WTC11 (cell line): ENCODE data around the gene NAGLU. TPM values are rescaled to one million over a fixed set of nuclear protein-coding genes. Genes with fewer than 3 reads are reported as not detected.

Source experiments
- ATAC-seq: fragments of 200-7000 bp; cut with Tn5 transposase; 2 replicates; pipeline ENCODE4 v1.10.0; 2021; ENCODE audit warnings: mild to moderate bottlenecking, moderate library complexity
- CTCF ChIA-PET: fragments of 300-600 bp; sonication (Branson Sonifier 250); formaldehyde crosslinking; loops from one replicate; lab custom pipeline; 2021; ENCODE audit warnings: antibody characterized with exemption; lab: Charles Lee
- POLR2A ChIA-PET: fragments of 350-600 bp; sonication (Branson Sonifier 250); formaldehyde crosslinking; loops from one replicate; lab custom pipeline; 2021; ENCODE audit warnings: antibody characterized with exemption; lab: Charles Lee
- DNase-seq: peaks from one replicate; pipeline ENCODE4 v3.0.0; 2021; ENCODE audit warnings: low spot score
- H3K27ac Mint-ChIP-seq: 2 replicates; pipeline ENCODE4 v1.8.0; 2021; ENCODE audit warnings: mixed read lengths
- H3K27me3 Mint-ChIP-seq: 2 replicates; pipeline ENCODE4 v1.8.0; 2021; ENCODE audit warnings: low read depth, mild to moderate bottlenecking, moderate library complexity, mixed read lengths
- H3K36me3 Mint-ChIP-seq: 2 replicates; pipeline ENCODE4 v1.8.0; 2021; ENCODE audit warnings: mixed read lengths
- H3K4me1 Mint-ChIP-seq: 2 replicates; pipeline ENCODE4 v1.8.0; 2022; ENCODE audit warnings: mixed read lengths
- H3K4me3 Mint-ChIP-seq: 2 replicates; pipeline ENCODE4 v1.8.0; 2021; ENCODE audit warnings: mild to moderate bottlenecking, moderate library complexity, mixed read lengths
- H3K9me3 Mint-ChIP-seq: 2 replicates; pipeline ENCODE4 v1.8.0; 2021; ENCODE audit warnings: mixed read lengths
- ELF4 ChIP-seq: sonication (generic); formaldehyde crosslinking; IDR thresholded peaks from 2 replicates; pipeline ENCODE4 v1.8.1; 2022; ENCODE audit warnings: low read depth, mild to moderate bottlenecking, moderate library complexity, missing genetic modification reagents
- GABPB1 ChIP-seq: sonication (generic); formaldehyde crosslinking; IDR thresholded peaks from 2 replicates; pipeline ENCODE4 v1.8.1; 2023; ENCODE audit warnings: mild to moderate bottlenecking, missing genetic modification reagents
- GRHL2 ChIP-seq: fragments of 250-450 bp; sonication (Bioruptor Pico); IDR thresholded peaks from 2 replicates; pipeline ENCODE4 v1.8.0; 2022; ENCODE audit warnings: mild to moderate bottlenecking, moderate library complexity; ENCODE audit not compliant: insufficient replicate concordance, severe bottlenecking
- GTF2I ChIP-seq: fragments of 250-450 bp; sonication (Bioruptor Pico); conservative IDR thresholded peaks from 2 replicates; pipeline ENCODE4 v1.4.0; 2021; ENCODE audit warnings: mild to moderate bottlenecking
- MYBL2 ChIP-seq: sonication (generic); formaldehyde crosslinking; IDR thresholded peaks from 2 replicates; pipeline ENCODE4 v1.8.1; 2023; ENCODE audit warnings: mild to moderate bottlenecking, moderate library complexity, missing genetic modification reagents
- NR3C1 ChIP-seq: sonication (generic); formaldehyde crosslinking; conservative IDR thresholded peaks from 2 replicates; pipeline ENCODE4 v1.8.1; 2023; ENCODE audit warnings: low read depth, mild to moderate bottlenecking, missing genetic modification reagents
- RELA ChIP-seq: sonication (generic); formaldehyde crosslinking; IDR thresholded peaks from 2 replicates; pipeline ENCODE4 v1.8.1; 2022; ENCODE audit warnings: missing genetic modification reagents, mild to moderate bottlenecking, borderline replicate concordance
- SMAD3 ChIP-seq: sonication (generic); formaldehyde crosslinking; IDR thresholded peaks from 2 replicates; pipeline ENCODE4 v1.8.0; 2022; ENCODE audit warnings: missing genetic modification reagents, mild to moderate bottlenecking, borderline replicate concordance
- SMAD4 ChIP-seq: sonication (generic); formaldehyde crosslinking; IDR thresholded peaks from 2 replicates; pipeline ENCODE4 v1.8.0; 2022; ENCODE audit warnings: mild to moderate bottlenecking, missing genetic modification reagents
- TEAD4 ChIP-seq: sonication (generic); formaldehyde crosslinking; IDR thresholded peaks from 2 replicates; pipeline ENCODE4 v1.8.0; 2022; ENCODE audit warnings: mild to moderate bottlenecking, missing genetic modification reagents
- ZNF423 ChIP-seq: fragments of 250-450 bp; sonication (Bioruptor Pico); IDR thresholded peaks from 2 replicates; pipeline ENCODE4 v2.1.2; 2022; ENCODE audit warnings: mild to moderate bottlenecking, moderate library complexity
- total RNA-seq: library from RNA; stranded (reverse); gene quantifications from 3 replicates; pipeline ENCODE4 v1.2.3, GENCODE V29; 2021
- TF ChIP-seq, protein P1 (sequence below): sonication (generic); formaldehyde crosslinking; IDR thresholded peaks from 2 replicates; pipeline ENCODE4 v1.8.0; 2022; ENCODE audit warnings: mild to moderate bottlenecking, missing genetic modification reagents
- TF ChIP-seq, protein P2 (sequence below): fragments of 250-450 bp; sonication (Bioruptor Pico); IDR thresholded peaks from 2 replicates; pipeline ENCODE4 v1.9.0; 2021; ENCODE audit warnings: moderate library complexity, mild to moderate bottlenecking, inconsistent platforms, borderline replicate concordance
- TF ChIP-seq, protein P3 (sequence below): sonication (generic); formaldehyde crosslinking; IDR thresholded peaks from 2 replicates; pipeline ENCODE4 v1.8.0; 2022; ENCODE audit warnings: mild to moderate bottlenecking, missing genetic modification reagents
- TF ChIP-seq, protein P4 (sequence below): sonication (generic); formaldehyde crosslinking; IDR thresholded peaks from 2 replicates; pipeline ENCODE4 v1.8.1; 2022; ENCODE audit warnings: mild to moderate bottlenecking, missing genetic modification reagents, moderate library complexity, borderline replicate concordance
- TF ChIP-seq, protein P5 (sequence below): fragments of 250-450 bp; sonication (Bioruptor Pico); conservative IDR thresholded peaks from 2 replicates; pipeline ENCODE4 v1.9.0; 2021; ENCODE audit warnings: mild to moderate bottlenecking
- TF ChIP-seq, protein P6 (sequence below): sonication (generic); formaldehyde crosslinking; IDR thresholded peaks from 2 replicates; pipeline ENCODE4 v1.8.0; 2023; ENCODE audit warnings: missing genetic modification reagents
- TF ChIP-seq, protein P7 (sequence below): fragments of 250-450 bp; sonication (Bioruptor Pico); IDR thresholded peaks from 2 replicates; pipeline ENCODE4 v1.9.0; 2021; ENCODE audit warnings: mild to moderate bottlenecking
- TF ChIP-seq, protein P8 (sequence below): sonication (generic); formaldehyde crosslinking; IDR thresholded peaks from 2 replicates; pipeline ENCODE4 v1.8.0; 2022; ENCODE audit warnings: mild to moderate bottlenecking, missing genetic modification reagents
- TF ChIP-seq, protein P9 (sequence below): sonication (generic); formaldehyde crosslinking; IDR thresholded peaks from 2 replicates; pipeline ENCODE4 v1.8.1; 2023; ENCODE audit warnings: mild to moderate bottlenecking, missing genetic modification reagents, moderate library complexity

The NAGLU gene
- total RNA-seq, 1 experiment from 2014 or later = 39.3 TPM

DNA sequence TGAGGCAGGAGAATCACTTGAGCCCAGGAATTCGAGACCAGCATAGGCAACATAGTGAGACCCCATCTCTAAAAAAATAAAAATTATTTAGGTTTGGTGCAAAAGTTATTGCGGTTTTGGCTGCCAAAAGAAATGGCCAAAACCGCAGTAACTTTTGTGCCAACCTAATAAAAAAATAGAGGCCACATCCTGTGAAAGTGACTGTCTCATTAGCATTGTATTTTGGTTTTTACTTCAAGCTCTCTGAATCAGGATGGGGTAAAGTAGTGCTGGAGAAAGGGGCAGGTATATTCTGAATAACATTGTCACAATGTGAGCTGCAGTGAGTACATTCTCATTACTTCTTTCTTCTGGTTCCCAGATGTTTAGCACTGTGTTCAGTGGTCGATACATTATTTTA is 41.4 kb upstream of the NAGLU start:
- Mint-ChIP-seq H3K36me3 (peaks cover 39% of the 10 kb centered on the region), H3K4me1 (no peaks in the 10 kb centered on the region), H3K27me3 (no peaks in the 10 kb centered on the region), H3K9me3 (no peaks in the 10 kb centered on the region), H3K27ac (no peak overlapping the region), H3K4me3 (no peak overlapping the region)
- ChIA-PET CTCF (interaction anchor here (0.9 kb wide), 1 partner anchor 23 kb away, joined by 3 read pairs; no protein-coding TSS in a partner anchor), POLR2A (interaction anchor here (0.6 kb wide), 1 partner anchor 134 kb away, joined by 3 read pairs; no protein-coding TSS in a partner anchor)
- ATAC-seq (no peak), DNase-seq (no peak)
- TF ChIP-seq, protein P1, sequence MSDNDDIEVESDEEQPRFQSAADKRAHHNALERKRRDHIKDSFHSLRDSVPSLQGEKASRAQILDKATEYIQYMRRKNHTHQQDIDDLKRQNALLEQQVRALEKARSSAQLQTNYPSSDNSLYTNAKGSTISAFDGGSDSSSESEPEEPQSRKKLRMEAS = no peak
- no peak for TF ChIP-seq GABPB1 (CRISPR knock-in tag)
- TF ChIP-seq, protein P2, sequence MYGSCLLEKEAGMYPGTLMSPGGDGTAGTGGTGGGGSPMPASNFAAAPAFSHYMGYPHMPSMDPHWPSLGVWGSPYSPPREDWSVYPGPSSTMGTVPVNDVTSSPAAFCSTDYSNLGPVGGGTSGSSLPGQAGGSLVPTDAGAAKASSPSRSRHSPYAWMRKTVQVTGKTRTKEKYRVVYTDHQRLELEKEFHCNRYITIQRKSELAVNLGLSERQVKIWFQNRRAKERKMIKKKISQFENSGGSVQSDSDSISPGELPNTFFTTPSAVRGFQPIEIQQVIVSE (CRISPR knock-in tag) = no peak
- no peak for TF ChIP-seq NR3C1 (CRISPR knock-in tag)
- no peak for TF ChIP-seq SMAD3 (CRISPR knock-in tag)
- TF ChIP-seq, protein P3, sequence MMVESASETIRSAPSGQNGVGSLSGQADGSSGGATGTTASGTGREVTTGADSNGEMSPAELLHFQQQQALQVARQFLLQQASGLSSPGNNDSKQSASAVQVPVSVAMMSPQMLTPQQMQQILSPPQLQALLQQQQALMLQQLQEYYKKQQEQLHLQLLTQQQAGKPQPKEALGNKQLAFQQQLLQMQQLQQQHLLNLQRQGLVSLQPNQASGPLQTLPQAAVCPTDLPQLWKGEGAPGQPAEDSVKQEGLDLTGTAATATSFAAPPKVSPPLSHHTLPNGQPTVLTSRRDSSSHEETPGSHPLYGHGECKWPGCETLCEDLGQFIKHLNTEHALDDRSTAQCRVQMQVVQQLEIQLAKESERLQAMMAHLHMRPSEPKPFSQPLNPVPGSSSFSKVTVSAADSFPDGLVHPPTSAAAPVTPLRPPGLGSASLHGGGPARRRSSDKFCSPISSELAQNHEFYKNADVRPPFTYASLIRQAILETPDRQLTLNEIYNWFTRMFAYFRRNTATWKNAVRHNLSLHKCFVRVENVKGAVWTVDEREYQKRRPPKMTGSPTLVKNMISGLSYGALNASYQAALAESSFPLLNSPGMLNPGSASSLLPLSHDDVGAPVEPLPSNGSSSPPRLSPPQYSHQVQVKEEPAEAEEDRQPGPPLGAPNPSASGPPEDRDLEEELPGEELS (CRISPR knock-in tag) = no peak
- TF ChIP-seq SMAD4 = no peak
- no peak for TF ChIP-seq TEAD4 (CRISPR knock-in tag)
- TF ChIP-seq, protein P4, sequence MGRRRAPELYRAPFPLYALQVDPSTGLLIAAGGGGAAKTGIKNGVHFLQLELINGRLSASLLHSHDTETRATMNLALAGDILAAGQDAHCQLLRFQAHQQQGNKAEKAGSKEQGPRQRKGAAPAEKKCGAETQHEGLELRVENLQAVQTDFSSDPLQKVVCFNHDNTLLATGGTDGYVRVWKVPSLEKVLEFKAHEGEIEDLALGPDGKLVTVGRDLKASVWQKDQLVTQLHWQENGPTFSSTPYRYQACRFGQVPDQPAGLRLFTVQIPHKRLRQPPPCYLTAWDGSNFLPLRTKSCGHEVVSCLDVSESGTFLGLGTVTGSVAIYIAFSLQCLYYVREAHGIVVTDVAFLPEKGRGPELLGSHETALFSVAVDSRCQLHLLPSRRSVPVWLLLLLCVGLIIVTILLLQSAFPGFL (CRISPR knock-in tag) = no peak
- no peak for TF ChIP-seq GTF2I (CRISPR knock-in tag)
- TF ChIP-seq, protein P5, sequence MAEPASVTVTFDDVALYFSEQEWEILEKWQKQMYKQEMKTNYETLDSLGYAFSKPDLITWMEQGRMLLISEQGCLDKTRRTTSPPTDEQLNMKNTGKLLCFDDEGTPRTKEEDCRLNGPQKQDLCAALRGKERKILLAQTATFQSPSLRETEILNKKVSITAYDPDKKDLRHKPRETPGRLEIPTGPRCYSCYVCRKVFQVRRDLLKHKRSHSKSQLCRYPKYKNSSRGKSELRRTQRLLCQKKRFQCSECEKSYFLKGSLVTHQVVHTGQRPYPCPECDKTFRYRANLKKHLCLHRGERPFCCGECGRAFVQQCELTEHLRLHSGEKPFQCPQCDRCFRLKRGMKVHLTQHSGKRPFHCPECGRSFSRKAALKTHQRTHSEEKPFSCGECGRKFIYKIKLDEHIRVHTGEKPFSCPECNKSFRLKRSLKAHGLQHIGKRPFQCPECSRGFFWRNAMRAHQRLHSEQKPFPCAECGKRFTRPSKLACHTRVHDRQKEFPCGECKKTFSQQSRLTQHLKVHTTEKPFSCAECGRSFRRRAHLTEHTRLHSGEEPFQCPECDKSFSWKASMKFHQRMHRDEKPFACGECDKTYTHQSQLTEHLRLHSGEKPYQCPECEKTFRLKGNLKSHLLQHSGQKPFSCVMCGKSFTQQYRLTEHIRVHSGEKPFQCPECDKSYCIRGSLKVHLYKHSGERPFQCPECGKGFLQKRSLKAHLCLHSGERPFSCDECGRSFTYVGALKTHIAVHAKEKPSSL (CRISPR knock-in tag) = no peak
- no peak for TF ChIP-seq RELA (CRISPR knock-in tag)
- TF ChIP-seq, protein P6, sequence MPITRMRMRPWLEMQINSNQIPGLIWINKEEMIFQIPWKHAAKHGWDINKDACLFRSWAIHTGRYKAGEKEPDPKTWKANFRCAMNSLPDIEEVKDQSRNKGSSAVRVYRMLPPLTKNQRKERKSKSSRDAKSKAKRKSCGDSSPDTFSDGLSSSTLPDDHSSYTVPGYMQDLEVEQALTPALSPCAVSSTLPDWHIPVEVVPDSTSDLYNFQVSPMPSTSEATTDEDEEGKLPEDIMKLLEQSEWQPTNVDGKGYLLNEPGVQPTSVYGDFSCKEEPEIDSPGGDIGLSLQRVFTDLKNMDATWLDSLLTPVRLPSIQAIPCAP (CRISPR knock-in tag) = no peak
- TF ChIP-seq, protein P7, sequence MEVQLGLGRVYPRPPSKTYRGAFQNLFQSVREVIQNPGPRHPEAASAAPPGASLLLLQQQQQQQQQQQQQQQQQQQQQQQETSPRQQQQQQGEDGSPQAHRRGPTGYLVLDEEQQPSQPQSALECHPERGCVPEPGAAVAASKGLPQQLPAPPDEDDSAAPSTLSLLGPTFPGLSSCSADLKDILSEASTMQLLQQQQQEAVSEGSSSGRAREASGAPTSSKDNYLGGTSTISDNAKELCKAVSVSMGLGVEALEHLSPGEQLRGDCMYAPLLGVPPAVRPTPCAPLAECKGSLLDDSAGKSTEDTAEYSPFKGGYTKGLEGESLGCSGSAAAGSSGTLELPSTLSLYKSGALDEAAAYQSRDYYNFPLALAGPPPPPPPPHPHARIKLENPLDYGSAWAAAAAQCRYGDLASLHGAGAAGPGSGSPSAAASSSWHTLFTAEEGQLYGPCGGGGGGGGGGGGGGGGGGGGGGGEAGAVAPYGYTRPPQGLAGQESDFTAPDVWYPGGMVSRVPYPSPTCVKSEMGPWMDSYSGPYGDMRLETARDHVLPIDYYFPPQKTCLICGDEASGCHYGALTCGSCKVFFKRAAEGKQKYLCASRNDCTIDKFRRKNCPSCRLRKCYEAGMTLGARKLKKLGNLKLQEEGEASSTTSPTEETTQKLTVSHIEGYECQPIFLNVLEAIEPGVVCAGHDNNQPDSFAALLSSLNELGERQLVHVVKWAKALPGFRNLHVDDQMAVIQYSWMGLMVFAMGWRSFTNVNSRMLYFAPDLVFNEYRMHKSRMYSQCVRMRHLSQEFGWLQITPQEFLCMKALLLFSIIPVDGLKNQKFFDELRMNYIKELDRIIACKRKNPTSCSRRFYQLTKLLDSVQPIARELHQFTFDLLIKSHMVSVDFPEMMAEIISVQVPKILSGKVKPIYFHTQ (CRISPR knock-in tag) = no peak
- no peak for TF ChIP-seq MYBL2
- TF ChIP-seq, protein P8, sequence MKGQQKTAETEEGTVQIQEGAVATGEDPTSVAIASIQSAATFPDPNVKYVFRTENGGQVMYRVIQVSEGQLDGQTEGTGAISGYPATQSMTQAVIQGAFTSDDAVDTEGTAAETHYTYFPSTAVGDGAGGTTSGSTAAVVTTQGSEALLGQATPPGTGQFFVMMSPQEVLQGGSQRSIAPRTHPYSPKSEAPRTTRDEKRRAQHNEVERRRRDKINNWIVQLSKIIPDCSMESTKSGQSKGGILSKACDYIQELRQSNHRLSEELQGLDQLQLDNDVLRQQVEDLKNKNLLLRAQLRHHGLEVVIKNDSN (CRISPR knock-in tag) = no peak
- TF ChIP-seq GRHL2 (CRISPR knock-in tag) = no peak
- no peak for TF ChIP-seq ELF4 (CRISPR knock-in tag)
- no peak for TF ChIP-seq ZNF423 (CRISPR knock-in tag)
- TF ChIP-seq, protein P9, sequence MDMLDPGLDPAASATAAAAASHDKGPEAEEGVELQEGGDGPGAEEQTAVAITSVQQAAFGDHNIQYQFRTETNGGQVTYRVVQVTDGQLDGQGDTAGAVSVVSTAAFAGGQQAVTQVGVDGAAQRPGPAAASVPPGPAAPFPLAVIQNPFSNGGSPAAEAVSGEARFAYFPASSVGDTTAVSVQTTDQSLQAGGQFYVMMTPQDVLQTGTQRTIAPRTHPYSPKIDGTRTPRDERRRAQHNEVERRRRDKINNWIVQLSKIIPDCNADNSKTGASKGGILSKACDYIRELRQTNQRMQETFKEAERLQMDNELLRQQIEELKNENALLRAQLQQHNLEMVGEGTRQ = no peak
